22Rv1 (cell line): Measurements from ENCODE around the gene TRANK1.

Source experiments
- H3K27ac ChIP-seq: fragments of 450-650 bp; 2 replicates; pipeline ENCODE4 v1.5.1; 2017
- CTCF ChIP-seq: fragments of 450-650 bp; IDR thresholded peaks from 2 replicates; pipeline ENCODE4 v1.5.1; 2017; ENCODE audit warnings: mild to moderate bottlenecking
- ZFX ChIP-seq: fragments of 450-650 bp; IDR thresholded peaks from 2 replicates; pipeline ENCODE4 v1.6.1; 2017; ENCODE audit warnings: antibody characterized with exemption, borderline replicate concordance

Gene TRANK1

GRCh38 chr3:36924744-36925521 is 19.9 kb downstream of the TRANK1 start:
- H3K27ac ChIP-seq, result no peak overlapping the region
- TF ChIP-seq ZFX (no peak), CTCF (no peak)

GRCh38 chr3:36923981-36924743 is 20.7 kb downstream of the TRANK1 start:
- no peak overlapping the region for H3K27ac ChIP-seq
- no peak for TF ChIP-seq ZFX
- TF ChIP-seq CTCF, result no peak

- TF ChIP-seq ZFX (no peak), CTCF (no peak)
- H3K27ac ChIP-seq, result no peak overlapping the region
These were observed 21.3 kb downstream of the TRANK1 start for GRCh38 chr3:36923523-36923943.

GRCh38 chr3:36920884-36921567 is 23.8 kb downstream of the TRANK1 start:
- H3K27ac ChIP-seq, result peak overlapping the region; percentile 86
- TF ChIP-seq ZFX, result no peak
- TF ChIP-seq CTCF, result no peak

- H3K27ac ChIP-seq, result peak overlapping the region; percentile 86
- TF ChIP-seq ZFX (no peak), CTCF (no peak)
These were observed 25.3 kb downstream of the TRANK1 start for GRCh38 chr3:36919439-36920160.

- TF ChIP-seq CTCF, result no peak
- H3K27ac ChIP-seq, result no peak overlapping the region
These were observed 26.8 kb downstream of the TRANK1 start for GRCh38 chr3:36918050-36918449.
